Activated CD4-positive, alpha-beta T cell treated with anti-CD3 and anti-CD28 coated beads, Interleukin-2, amount 10 ng/mL, durations not matched to agents 7 days and 5 days (primary cell): ENCODE data around the gene AKAP8L. TPM values are rescaled to one million over a fixed set of nuclear protein-coding genes. Genes with fewer than 3 reads are reported as not detected.
"Not testable (repeated sequence)": the region's sequence is repeated elsewhere in the genome, so short reads cannot be mapped to it uniquely, and the experiment has no call there.

Experiments
- CTCF ChIA-PET: fragments of 350-600 bp; sonication (Branson Sonifier 250); formaldehyde crosslinking; loops from one replicate; lab custom pipeline; 2021; ENCODE audit warnings: antibody characterized with exemption; lab: Charles Lee
- POLR2A ChIA-PET: fragments of 350-600 bp; sonication (Branson Sonifier 250); formaldehyde crosslinking; loops from one replicate; lab custom pipeline; 2021; ENCODE audit warnings: antibody characterized with exemption; lab: Charles Lee
- DNase-seq: peaks from one replicate; pipeline ENCODE4 v3.0.0-alpha.2; 2020
- H3K27ac Mint-ChIP-seq: one replicate; pipeline ENCODE4 v1.8.0; 2021; ENCODE audit warnings: mild to moderate bottlenecking, moderate library complexity, mixed read lengths
- H3K27me3 Mint-ChIP-seq: one replicate; pipeline ENCODE4 v1.8.0; 2021; ENCODE audit warnings: mixed read lengths
- H3K36me3 Mint-ChIP-seq: one replicate; pipeline ENCODE4 v1.8.0; 2021; ENCODE audit warnings: low read depth, mixed read lengths
- H3K4me1 Mint-ChIP-seq: one replicate; pipeline ENCODE4 v1.8.0; 2021; ENCODE audit warnings: mixed read lengths
- H3K4me3 Mint-ChIP-seq: one replicate; pipeline ENCODE4 v1.8.0; 2021; ENCODE audit warnings: mild to moderate bottlenecking, moderate library complexity, mixed read lengths
- H3K9me3 Mint-ChIP-seq: one replicate; pipeline ENCODE4 v1.8.0; 2021; ENCODE audit warnings: mixed read lengths
- microRNA-seq: library from miRNA; unstranded; fragments of <30 nt; microRNA quantifications from one replicate; pipeline ENCODE4 v1.2.0, GENCODE V29; 2021; ENCODE audit warnings: borderline microRNAs expressed, borderline replicate concordance
- total RNA-seq, 2 experiments: library from RNA; stranded (reverse); gene quantifications; one replicate each; pipeline ENCODE4 v1.2.3, GENCODE V29; 2021

Gene AKAP8L
- total RNA-seq, 2 experiments from 2014 or later = 84.3 to 96.7 TPM

DNA sequence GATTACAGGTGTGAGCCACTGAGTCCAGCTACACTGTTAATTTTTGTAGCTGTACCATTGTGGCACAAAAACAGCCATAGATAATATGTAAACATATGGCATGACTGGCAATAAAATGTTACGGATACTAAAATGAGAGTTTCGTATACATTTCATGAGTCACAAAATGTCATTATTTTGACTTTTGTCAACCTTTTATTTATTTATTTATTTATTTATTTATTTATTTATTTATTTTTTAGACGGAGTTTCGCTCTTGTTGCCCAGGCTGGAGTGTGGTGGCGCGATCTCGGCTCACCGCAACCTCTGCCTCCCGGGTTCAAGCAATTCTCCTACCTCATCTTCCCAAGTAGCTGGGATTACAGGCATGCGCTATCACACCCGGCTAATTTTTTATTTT is 77.5 kb downstream of the AKAP8L start:
- DNase-seq, H3K27ac Mint-ChIP-seq, H3K9me3 Mint-ChIP-seq, H3K36me3 Mint-ChIP-seq, H3K27me3 Mint-ChIP-seq, CTCF ChIA-PET, POLR2A ChIA-PET, H3K4me3 Mint-ChIP-seq, H3K4me1 Mint-ChIP-seq: not testable (repeated sequence)

DNA sequence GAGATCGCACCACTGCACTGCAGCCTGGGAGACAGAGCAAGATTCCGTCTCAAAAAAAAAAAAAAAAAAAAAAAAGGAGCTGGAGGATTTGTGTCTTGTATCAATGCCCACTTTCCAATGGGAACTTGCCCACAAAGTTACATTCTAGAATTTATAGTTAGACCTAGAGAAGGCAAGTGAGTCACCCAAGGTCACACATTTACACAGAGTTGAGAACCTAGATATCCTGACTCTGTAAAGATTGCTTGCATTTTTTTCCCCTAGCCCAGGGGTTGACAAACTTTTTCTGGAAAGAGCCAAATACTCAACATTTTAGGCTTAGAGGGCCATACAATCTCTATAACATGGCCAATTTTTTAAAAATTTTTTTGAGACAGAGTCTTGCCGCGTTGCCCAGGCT is 78.7 kb downstream of the AKAP8L start:
- H3K36me3 Mint-ChIP-seq = peaks cover 5% of the 10 kb centered on the region
- H3K27ac Mint-ChIP-seq = no peak overlapping the region
- no peak overlapping the region for H3K4me3 Mint-ChIP-seq
- POLR2A ChIA-PET = interaction anchor here (0.6 kb wide), 1 partner anchor 63 kb away, joined by 3 read pairs; no protein-coding TSS in a partner anchor
- H3K4me1 Mint-ChIP-seq = peaks cover under 1% of the 10 kb centered on the region
- CTCF ChIA-PET = no interaction called here
- no peaks in the 10 kb centered on the region for H3K9me3 Mint-ChIP-seq
- H3K27me3 Mint-ChIP-seq = no peaks in the 10 kb centered on the region
- DNase-seq = no peak

DNA sequence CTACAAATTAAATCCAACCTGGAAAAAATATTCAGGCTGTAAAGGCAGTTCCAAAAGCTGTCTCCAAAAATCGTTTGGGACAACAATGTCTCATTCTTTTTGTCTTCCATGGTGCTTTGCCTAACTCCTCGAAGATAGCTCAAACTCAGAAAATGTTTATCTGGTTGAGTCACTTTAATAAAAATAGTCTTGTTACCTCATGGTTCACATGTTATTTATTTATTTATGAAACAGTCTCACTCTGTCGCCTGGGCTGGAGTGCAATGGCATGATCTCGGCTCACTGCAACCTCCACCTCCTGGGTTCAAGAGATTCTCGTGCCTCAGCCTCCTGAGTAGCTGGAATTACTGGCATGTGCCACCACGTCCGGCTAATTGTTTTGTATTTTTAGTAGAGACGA is 81.6 kb downstream of the AKAP8L start:
- CTCF ChIA-PET = interaction anchor here (0.6 to 1.4 kb wide), 4 partner anchors 13 to 215 kb away, joined by 3 to 6 read pairs (median 4); no protein-coding TSS in a partner anchor
- H3K27me3 Mint-ChIP-seq = no peaks in the 10 kb centered on the region
- H3K36me3 Mint-ChIP-seq = no peaks in the 10 kb centered on the region
- DNase-seq = no peak
- POLR2A ChIA-PET = no interaction called here
- no peaks in the 10 kb centered on the region for H3K9me3 Mint-ChIP-seq
- no peak overlapping the region for H3K27ac Mint-ChIP-seq
- no peak overlapping the region for H3K4me3 Mint-ChIP-seq
- peaks cover 8% of the 10 kb centered on the region for H3K4me1 Mint-ChIP-seq

DNA sequence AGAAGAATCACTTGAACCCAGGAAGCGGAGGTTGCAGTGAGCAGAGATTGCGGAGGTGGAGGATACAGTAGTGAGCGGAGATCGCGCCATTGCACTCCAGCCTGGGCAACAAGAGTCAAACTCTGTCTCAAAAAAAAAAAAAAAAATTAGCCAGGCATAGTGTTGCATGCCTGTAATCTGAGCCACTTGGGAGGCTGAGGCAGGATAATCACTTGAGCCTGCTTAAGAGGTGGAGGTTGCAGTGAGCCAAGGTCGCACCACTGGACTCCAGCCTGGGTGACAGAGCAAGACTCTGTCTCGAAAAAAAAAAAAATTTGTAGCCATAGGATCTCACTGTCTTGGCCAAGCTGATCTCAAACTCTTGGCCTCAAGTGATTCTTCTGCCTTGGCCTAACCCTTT is 82.8 kb downstream of the AKAP8L start:
- CTCF ChIA-PET = interaction anchor here (0.7 kb wide), 1 partner anchor 750 kb away, joined by 4 read pairs; no protein-coding TSS in a partner anchor
- H3K27ac Mint-ChIP-seq, H3K27me3 Mint-ChIP-seq, POLR2A ChIA-PET, H3K9me3 Mint-ChIP-seq, H3K4me1 Mint-ChIP-seq, H3K36me3 Mint-ChIP-seq, H3K4me3 Mint-ChIP-seq, DNase-seq: not testable (repeated sequence)

DNA sequence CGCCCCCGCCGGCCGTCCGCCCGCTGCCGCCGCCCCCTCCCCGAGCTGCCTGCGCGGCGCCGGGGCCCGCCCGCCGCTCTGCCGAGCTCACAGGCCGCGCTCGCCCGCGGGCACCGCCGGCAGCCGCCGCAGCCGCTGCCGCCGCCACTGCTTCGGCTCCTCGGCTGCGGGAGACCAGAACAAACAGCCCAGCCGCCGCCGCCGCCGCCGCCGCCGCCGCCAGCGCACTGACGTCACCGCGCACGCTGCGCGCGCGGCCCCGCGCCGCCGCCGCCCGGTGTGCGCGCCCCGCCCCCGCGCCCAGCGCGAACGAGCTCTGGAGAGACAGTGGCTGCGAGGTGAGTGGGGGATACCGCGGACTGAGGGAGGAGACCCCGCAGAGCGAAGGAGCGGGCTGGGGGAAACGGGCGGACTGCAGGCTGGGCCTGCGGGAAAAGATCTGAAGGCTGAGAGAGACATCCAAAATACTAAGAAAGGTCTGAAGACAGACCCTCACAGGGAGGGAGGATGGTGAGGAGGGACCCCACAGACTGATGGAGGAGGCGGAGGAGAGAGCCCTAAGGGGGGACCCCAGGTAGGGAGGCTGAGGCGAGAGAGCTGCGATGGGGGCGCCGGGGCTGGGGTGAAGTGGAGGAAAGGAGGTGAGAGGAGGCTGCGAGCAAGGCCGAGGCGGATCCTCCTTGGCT is 86.3 kb downstream of the AKAP8L start, which contains the start of gene BRD4:
Gene BRD4, minus strand, starts transcription at position 229 of the 686 bp plus-strand sequence. CDS start 59,440 bp downstream, outside the sequence.
- ChIA-PET CTCF (interaction anchor here (0.7 to 1.8 kb wide), 4 partner anchors 11 to 223 kb away, joined by 3 to 4 read pairs (median 3); no protein-coding TSS in a partner anchor), POLR2A (no interaction called here)
- no peaks in the 10 kb centered on the region for H3K9me3 Mint-ChIP-seq
- H3K27ac Mint-ChIP-seq = peak within 1 kb of the TSS; percentile 94
- H3K36me3 Mint-ChIP-seq = peaks cover 9% of the 10 kb centered on the region
- H3K4me1 Mint-ChIP-seq = peaks cover 40% of the 10 kb centered on the region
- H3K4me3 Mint-ChIP-seq = peak within 1 kb of the TSS; percentile 95
- DNase-seq = peak; percentile 74
- H3K27me3 Mint-ChIP-seq = no peaks in the 10 kb centered on the region

DNA sequence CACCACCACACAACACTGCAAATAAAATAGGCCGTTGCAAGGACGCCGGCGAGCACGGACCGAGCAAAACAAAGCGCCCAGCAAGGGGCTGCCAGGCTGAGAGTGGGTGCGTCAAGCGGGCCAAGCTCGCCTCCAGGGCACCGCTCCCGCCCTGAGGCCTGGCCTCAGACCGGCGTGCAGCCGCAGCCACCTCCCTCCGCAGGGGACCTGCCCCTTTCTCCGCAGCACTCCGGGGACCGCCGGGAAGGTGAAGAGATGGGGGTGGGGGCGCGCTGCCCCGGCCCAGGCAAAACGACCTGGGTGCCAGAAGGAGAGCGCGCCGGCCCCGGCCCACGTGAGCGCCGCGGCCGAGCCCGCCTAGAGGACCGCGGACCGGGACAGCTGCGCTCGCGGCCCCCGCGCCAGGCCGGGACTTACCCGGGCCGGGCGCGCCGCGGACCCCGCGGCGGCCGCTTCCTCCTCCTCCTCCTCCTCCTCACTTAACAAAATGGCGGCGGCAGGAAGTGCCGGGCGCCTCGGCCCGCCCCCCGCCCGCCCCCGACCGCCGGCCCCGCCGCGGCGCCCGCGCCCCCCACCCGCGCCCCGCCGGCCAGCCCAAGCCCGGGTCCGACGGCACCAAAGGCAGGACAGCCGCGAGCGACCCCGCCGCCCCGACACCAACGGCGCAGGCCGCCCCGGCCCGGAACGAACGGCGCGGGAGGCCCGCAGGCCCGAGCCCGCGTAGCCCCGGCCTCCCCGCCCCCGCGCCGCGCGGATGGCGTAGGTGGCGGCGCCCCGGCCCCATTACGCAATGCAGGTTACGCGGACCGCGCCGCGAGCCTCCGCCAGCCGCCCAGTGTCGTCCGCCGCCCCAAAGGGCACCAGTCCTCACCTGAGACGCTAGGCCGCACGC is 87.1 kb downstream of the AKAP8L start:
- Mint-ChIP-seq H3K4me1 (peaks cover 47% of the 10 kb centered on the region), H3K27me3 (no peaks in the 10 kb centered on the region), H3K4me3 (peak overlapping the region; percentile 95), H3K9me3 (no peaks in the 10 kb centered on the region), H3K36me3 (peaks cover 13% of the 10 kb centered on the region), H3K27ac (peak overlapping the region; percentile 91)
- peak; percentile 61 for DNase-seq
- ChIA-PET POLR2A (no interaction called here), CTCF (interaction anchor here (0.7 to 1.3 kb wide), 3 partner anchors 51 to 224 kb away, joined by 3 read pairs; no protein-coding TSS in a partner anchor)

DNA sequence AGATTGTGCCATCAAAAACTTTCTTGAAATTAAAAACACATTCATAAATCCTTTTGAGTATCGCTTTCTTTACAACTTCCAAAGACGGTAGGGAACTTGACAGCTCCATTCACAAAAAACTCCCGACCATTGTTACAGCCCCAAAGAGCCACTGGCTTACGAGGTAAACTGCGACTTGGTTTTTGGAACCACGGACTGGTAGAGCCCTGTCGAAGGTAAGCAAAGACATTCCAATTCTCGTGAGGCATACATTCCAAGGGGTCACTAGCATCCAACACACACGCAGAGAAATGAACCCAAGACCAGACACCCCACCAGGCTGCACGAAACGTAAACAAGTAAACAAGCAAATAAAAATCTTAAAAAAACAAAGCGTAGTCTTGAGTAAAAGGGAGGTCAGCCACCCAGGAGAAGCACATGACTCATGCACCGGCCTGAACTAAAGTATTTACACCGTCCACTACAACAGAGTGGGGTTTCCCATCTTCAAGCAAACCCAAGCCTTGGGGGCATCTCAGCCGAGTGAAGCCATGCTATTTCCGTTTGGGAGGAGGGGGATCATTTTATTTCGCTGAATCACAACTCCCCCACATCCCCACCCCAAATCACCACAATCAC is 87.9 kb downstream of the AKAP8L start:
- Mint-ChIP-seq H3K4me3 (peak overlapping the region; percentile 95), H3K27me3 (no peaks in the 10 kb centered on the region), H3K36me3 (peaks cover 14% of the 10 kb centered on the region), H3K27ac (peak overlapping the region; percentile 91), H3K4me1 (peaks cover 52% of the 10 kb centered on the region), H3K9me3 (no peaks in the 10 kb centered on the region)
- peak; percentile 10 for DNase-seq
- ChIA-PET POLR2A (interaction anchor here (0.6 kb wide), 1 partner anchor 88 kb away, joined by 3 read pairs; the partner anchor contains the start of gene AKAP8L), CTCF (no interaction called here)

Small RNA genes within 50 kb of the gene (microRNA-seq; reads per million reads assigned to microRNA genes)
- gene MIR1470 = not detected

Other genes starting within 250 kb of the AKAP8L start
- gene NOTCH3, start 218.0 kb downstream of the AKAP8L start, total RNA-seq = not detected
- gene EPHX3, start 186.5 kb downstream of the AKAP8L start, total RNA-seq = under 1 TPM; 0.32 to 0.42 TPM
- gene BRD4, start 86.4 kb downstream of the AKAP8L start, total RNA-seq = 100 to 1,000 TPM; 114 to 115 TPM
- 10 to 100 TPM; 54.5 to 57.1 TPM for gene AKAP8, start 39.2 kb downstream of the AKAP8L start, total RNA-seq
- 10 to 100 TPM; 28.7 to 31.6 TPM for gene WIZ, start 31.0 kb upstream of the AKAP8L start, total RNA-seq
- 100 to 1,000 TPM; 120 to 123 TPM for gene RASAL3, start 45.6 kb upstream of the AKAP8L start, total RNA-seq
- gene PGLYRP2, start 60.5 kb upstream of the AKAP8L start, total RNA-seq = under 1 TPM in 1 of 2 experiments, not detected in 1; 0.08 TPM
- gene CYP4F22, start 89.5 kb upstream of the AKAP8L start, total RNA-seq = under 1 TPM; 0.67 to 0.87 TPM
- not detected for gene CYP4F8, start 196.2 kb upstream of the AKAP8L start, total RNA-seq
- gene CYP4F3, start 221.9 kb upstream of the AKAP8L start, total RNA-seq = under 1 TPM; 0.15 to 0.23 TPM